ENCODE results near the gene AURKA. TPM values are rescaled to one million over a fixed set of nuclear protein-coding genes. Genes with fewer than 3 reads are reported as not detected.
A peak's percentile ranks its signal among the peaks of the same experiment; 100 is the strongest.

Gene AURKA
- total RNA-seq: 14.5 TPM

- ATAC-seq: peak; percentile 97
Observed at GRCh38 chr20:56392132-56392880, at the start of gene AURKA, which contains the start of gene CSTF1. Gene AURKA (minus strand): TSS chr20:56392215. CDS start chr20:56388197, 4,018 bp downstream. Gene CSTF1 (plus strand): TSS chr20:56392645. CDS start chr20:56395553, 2,908 bp downstream.

GRCh38 chr20:56440346-56441007, 48.5 kb upstream of the AURKA start:
- no peak for ATAC-seq

- no peak for ATAC-seq
Observed at GRCh38 chr20:56439771-56440291, 47.8 kb upstream of the AURKA start.

- no peak for ATAC-seq
Observed at GRCh38 chr20:56438284-56438683, 46.3 kb upstream of the AURKA start.

GRCh38 chr20:56437196-56437960, 45.4 kb upstream of the AURKA start:
- ATAC-seq: no peak

GRCh38 chr20:56433880-56434255, 41.9 kb upstream of the AURKA start:
- no peak for ATAC-seq

GRCh38 chr20:56433221-56433879, 41.3 kb upstream of the AURKA start:
- ATAC-seq: no peak

GRCh38 chr20:56431471-56431870, 39.5 kb upstream of the AURKA start:
- no peak for ATAC-seq

GRCh38 chr20:56430957-56431356, 38.9 kb upstream of the AURKA start:
- ATAC-seq: no peak

GRCh38 chr20:56430461-56430860, 38.4 kb upstream of the AURKA start:
- ATAC-seq: no peak

GRCh38 chr20:56429941-56430340, 37.9 kb upstream of the AURKA start:
- ATAC-seq: no peak

- no peak for ATAC-seq
Observed at GRCh38 chr20:56429502-56429901, 37.5 kb upstream of the AURKA start.

GRCh38 chr20:56428881-56429280, 36.9 kb upstream of the AURKA start:
- ATAC-seq: no peak

GRCh38 chr20:56428410-56428809, 36.4 kb upstream of the AURKA start:
- peak; percentile 64 for ATAC-seq

- ATAC-seq: no peak
Observed at GRCh38 chr20:56427797-56428196, 35.8 kb upstream of the AURKA start.

GRCh38 chr20:56426926-56427325, 34.9 kb upstream of the AURKA start:
- no peak for ATAC-seq

- ATAC-seq: no peak
Observed at GRCh38 chr20:56426026-56426425, 34.0 kb upstream of the AURKA start.

- ATAC-seq: no peak
Observed at GRCh38 chr20:56424931-56425330, 32.9 kb upstream of the AURKA start.

GRCh38 chr20:56423886-56424285, 31.9 kb upstream of the AURKA start:
- no peak for ATAC-seq

- no peak for ATAC-seq
Observed at GRCh38 chr20:56423211-56423610, 31.2 kb upstream of the AURKA start.

- ATAC-seq: no peak
Observed at GRCh38 chr20:56422824-56423189, 30.8 kb upstream of the AURKA start.

GRCh38 chr20:56422076-56422823, 30.2 kb upstream of the AURKA start:
- no peak for ATAC-seq

All from esophagus mucosa (tissue), 1 donor.